ENCODE measurements around the gene NDUFA8.
A peak's percentile ranks its signal among the peaks of the same experiment; 100 is the strongest.

The NDUFA8 gene

DNA sequence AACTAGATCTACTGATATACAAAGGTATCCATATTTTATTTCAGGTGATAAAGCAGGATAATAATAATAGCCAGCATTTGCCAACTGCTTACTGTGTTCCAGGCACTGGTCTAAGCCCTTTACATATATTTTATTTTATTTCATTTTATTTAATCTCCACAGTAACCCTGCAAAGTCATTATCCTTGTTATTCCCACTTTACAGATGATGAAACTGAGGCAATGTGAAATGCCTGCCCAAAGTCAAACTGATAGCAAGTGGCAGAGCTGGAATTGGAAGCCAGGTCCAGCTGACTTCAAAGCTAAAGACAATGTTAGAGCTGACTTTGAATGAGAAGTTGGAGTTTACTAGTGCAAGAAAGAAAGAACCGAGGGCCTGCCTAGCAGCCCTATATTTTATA lies 25.0 kb upstream of the NDUFA8 start:
- DNase-seq (ENCODE audit: low spot score), result no peak

DNA sequence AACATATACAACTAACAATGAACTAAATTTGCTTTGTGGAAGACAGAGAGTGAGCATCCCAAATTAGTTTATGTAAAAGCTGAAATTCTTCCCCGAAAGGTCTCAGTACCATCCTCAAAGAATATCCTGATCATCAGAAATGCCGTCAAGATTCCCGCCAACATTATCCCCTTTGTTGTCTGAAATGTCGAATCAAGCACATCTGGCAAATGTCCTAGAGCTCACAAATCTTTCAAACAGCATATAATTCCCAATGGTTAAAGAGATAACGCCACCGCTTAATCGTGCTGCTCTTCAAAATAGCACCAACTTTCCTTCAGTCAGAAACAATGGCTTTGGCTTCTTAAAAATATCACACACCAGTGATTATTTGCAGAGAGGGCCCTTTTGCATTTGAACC lies 23.9 kb upstream of the NDUFA8 start:
- no peak for DNase-seq (ENCODE audit: low spot score)

DNA sequence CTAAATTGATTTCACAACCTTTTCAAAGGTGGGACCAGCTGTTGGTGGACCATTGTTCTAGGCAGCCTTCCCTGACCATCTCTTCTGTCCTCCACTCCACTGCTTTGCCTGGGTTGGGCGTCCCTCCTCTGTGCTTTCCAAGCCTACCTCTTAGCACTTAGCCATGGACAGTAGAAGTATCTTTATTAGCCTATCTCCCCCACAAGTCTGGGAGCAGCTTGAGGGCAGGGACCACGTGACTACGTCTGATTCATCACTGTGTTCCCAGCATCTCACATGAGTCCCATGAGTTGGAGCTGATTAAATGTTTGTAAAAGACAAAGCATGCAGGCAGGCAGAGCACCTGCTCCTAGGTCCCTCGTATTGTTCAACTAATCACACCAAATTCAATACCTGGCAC lies 21.1 kb upstream of the NDUFA8 start:
- peak; percentile 89 for DNase-seq (ENCODE audit: low spot score)

DNA sequence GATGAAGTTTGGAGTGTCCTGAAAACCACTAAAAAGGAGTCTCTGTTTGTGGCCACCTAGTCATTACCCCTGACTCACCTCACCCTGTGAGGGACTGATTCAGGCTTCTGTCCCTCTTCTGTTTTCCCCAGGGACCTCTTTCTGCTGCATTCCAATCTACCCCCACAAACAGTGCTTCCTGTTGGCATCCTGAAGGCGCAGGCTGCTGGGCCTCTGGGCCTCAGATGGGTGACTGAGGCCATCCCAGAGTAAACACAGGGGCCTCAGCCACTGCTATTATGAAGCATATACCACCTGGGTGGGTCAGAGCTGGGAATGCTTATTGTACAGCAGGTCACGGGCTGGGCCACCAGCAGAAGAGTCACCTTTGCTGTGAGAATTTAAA lies 20.1 kb upstream of the NDUFA8 start:
- peak; percentile 94 for DNase-seq (ENCODE audit: low spot score)

DNA sequence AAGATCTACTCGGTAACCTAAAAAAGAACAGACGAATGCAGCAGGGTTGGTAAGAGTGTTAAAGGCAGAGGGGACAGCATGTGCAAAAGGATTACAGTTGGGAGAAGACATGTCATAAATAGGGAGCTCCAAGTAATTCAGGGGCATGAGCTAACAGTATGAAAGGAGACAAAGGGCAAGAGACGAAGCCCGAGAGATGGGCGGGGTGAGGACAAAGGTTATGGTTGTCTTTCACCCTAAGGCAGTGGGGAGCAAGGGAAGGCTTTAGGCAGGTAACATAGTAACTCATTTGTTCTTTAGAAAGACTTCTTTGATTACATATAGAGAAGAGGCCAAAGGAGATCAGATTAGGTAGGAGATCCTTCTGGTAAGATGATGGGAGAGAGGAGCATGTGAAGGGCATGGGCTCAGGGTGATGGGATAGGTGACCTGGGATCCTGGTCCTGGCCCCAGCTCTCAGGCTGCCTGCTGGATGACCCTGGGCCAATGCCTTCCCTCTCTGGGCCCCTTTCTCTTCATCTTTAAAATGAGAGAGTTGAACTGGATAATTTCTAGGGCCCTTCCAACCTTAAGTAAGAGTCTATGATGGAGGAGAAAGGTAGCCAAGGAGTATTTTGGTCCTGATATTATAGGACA lies 19.6 kb upstream of the NDUFA8 start:
- DNase-seq (ENCODE audit: low spot score), result peak; percentile 52

DNA sequence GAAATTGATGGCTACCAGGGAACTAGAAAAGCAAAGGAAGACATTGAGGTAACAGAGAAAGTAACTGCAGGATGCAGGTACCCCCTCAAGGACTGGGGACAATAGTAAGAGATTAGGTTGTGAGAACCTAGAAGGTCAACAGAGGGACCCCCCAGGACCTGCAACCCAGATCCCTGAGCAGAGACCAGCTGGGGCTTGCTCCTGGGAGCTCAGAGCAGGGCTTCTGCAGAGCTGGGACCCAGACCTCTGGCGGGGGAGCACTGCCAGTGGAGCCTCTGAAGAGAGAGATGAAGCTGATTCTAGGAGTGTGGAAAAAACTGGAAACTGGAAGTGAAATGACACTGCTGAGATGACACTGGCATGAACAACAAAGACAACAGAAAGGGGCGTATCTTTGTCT lies 17.3 kb upstream of the NDUFA8 start:
- DNase-seq (ENCODE audit: low spot score), result no peak

DNA sequence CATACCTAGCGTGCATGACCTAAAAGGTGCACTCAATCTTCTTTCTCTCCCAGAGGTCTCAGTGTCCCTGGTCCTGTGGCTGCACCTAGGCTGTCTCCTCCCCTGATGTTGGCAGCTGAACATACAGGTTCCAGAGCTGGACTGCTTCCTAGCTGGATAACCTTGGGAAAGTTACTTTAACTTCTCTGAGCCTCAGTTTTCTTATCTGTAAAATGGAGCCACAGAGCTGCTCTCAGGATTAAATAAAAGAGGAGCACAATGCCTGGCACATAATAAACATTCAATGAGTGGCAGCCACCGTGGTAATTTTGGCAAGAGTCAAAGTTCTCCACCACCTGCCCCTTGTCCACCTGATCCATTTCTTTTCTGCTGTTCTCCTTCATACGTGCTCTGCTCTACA lies 14.1 kb upstream of the NDUFA8 start:
- DNase-seq (ENCODE audit: low spot score), result no peak

DNA sequence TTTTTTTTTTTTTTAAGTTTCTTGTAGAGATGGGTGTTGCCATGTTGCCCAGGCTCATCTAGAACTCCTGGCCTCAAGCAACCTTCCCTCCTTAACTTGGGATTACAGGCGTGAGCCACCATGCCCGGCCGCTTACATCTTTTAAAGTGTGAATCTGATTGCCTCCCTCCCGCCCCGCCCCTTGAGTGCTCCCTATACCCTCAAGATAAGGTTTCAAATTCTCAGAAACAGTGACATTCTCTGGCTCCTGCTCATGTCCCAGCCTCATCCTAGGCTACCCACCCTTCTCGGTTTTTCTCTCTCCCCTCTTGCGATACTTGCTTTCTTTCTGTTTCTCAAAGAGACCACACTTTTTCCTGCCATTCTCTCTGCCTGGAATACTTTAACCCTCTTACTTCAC lies 12.6 kb upstream of the NDUFA8 start:
- no peak for DNase-seq (ENCODE audit: low spot score)

DNA sequence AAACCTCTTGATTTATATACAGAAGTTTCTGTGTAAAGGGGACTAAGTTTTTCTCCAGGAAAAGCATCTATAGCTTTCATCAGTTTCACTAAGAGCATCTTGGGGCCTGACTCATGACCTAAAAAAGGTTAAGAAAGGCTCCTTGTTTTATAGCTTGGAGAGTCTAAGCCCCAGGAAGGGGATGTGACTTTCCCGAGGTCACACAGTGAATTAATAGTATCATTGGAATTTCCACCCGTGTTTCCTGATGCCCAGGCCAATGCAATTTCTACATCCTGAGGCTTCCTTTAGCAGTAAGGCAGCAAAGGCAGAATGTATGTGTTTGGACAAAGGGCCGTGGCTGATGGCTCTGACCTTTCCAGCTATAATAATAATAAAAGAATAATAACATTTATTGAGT lies 8.8 kb upstream of the NDUFA8 start:
- DNase-seq (ENCODE audit: low spot score), result no peak

DNA sequence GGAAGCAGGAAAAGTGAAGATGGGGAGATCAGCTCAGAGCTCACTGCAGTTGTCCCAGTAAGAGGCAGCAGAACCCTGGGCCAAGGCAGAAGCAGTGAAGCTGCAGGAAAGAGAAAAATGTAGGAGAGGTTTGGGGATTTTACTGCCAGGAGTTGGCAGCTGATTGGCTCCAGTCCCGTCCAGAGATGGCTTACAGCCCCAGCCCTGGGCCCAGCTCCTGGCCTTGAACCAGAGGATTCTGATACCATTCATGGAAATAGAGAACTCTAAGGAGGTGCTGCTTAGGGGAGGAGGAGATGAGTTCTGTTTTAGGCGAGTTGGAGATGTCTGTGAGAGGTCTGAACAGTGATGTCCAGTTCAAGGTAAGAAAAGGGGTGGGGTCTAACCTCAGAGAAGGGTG lies 4.7 kb upstream of the NDUFA8 start:
- DNase-seq (ENCODE audit: low spot score), result no peak

DNA sequence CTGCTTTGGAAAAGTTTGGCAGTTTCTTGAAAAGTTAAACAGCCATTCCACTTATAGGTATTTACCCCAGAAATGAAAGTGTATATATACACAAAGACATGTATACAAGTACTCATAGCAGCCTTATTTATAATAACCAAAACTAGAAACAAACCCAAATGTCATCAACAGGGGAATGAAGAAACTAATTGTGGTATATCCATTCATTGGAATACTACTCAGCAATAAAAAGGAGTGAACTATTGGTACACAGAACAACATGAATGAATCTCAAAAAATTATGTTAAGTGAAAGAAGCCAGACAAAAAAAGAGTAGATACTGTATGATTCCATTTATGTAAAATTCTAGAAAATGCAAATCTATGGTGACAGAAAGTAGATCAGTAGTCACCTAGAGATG lies 2.8 kb upstream of the NDUFA8 start:
- DNase-seq (ENCODE audit: low spot score), result no peak

DNA sequence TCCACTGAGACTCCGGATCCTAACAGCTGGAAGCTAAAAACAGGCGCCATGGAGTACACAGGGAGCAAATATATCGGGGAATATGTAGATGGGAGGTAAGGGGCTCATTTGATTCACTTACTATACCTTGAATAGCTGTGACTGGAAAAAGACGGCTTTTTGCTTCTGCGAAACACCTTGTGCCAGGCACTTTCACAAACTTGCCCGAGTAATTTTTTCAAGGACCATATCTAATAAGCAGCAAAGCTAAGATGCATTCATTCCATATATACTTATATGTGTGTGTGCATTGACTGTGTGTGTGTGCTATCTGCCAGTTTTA lies 307 bp upstream of the NDUFA8 start:
- DNase-seq (ENCODE audit: low spot score), result no peak

DNA sequence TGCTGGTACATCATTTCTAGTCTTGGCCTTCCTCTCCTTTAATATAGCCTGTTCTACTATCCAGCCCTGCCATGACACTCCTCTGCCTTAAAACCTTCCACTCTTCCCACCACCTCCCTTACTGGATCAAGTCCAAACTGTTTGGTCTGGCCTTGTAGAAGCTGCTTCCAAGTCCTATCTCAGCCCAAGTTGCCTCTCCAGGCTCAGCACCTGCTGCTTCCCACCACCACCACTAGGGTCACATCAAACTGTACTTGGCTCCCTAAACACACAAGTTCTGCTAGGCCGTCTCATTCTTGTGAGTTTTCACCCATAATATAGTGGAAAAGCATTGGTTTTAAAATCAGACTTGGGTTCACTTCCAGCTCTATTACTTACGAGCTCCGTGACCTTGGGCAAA lies 1.4 kb downstream of the NDUFA8 start:
- peak; percentile 71 for DNase-seq (ENCODE audit: low spot score)

DNA sequence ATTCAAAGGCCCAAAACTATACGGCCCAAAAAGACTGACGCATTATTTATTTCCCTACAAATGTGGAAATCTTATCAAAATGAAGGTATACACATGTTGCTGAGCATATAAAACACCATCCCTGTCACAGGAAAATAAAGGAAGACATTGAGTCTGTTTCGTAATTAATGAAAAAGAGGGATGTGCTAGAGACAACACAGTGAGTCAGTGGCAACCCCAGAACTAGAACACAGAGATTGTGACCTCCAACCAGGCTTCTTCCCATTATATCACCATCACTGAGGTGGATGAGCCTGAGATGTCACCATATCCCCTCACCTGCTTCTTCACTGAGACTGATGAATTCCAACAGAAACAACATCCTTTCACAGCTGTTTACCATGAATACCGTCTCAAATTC lies 3.8 kb downstream of the NDUFA8 start:
- DNase-seq (ENCODE audit: low spot score), result no peak

DNA sequence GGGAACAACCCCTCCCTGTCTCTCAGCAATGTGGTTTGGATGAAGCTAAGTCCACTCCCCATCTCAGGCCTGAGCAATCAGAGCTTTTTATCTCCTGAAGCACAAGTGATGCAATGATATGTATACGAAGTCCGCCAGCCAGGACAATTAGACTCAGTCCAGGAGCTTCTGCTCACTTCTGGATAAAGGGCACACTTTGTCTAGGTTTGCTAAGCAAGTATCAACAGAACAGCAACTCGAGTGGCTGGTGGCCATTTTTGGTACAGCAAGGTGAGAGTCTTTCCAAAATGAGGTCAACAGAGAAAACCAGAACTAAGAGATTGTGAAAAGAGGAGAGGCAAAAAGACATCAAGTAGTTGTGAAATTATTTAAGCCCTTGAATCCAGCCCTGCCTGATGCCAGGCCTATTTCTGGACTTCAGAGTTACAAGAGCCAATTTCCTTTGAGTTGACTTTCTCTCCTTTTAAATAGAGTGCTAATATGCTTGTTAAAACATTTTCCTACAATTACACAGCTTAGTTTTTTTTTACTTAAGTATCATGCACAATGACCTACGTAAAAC lies 8.2 kb downstream of the NDUFA8 start:
- DNase-seq (ENCODE audit: low spot score), result no peak

DNA sequence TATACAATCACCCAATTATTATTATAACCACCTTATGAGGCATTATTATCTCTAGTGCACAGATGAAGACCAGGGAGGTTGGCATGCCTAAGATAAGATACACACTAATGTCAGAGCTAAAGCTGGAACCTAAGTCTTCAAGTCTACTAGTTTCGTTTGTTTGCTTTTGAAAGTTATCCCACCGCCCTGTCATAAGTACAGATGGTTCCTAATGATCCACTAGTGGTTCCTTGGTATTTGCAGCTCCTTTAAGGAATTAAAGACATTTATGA lies 14.1 kb downstream of the NDUFA8 start:
- no peak for DNase-seq (ENCODE audit: low spot score)

DNA sequence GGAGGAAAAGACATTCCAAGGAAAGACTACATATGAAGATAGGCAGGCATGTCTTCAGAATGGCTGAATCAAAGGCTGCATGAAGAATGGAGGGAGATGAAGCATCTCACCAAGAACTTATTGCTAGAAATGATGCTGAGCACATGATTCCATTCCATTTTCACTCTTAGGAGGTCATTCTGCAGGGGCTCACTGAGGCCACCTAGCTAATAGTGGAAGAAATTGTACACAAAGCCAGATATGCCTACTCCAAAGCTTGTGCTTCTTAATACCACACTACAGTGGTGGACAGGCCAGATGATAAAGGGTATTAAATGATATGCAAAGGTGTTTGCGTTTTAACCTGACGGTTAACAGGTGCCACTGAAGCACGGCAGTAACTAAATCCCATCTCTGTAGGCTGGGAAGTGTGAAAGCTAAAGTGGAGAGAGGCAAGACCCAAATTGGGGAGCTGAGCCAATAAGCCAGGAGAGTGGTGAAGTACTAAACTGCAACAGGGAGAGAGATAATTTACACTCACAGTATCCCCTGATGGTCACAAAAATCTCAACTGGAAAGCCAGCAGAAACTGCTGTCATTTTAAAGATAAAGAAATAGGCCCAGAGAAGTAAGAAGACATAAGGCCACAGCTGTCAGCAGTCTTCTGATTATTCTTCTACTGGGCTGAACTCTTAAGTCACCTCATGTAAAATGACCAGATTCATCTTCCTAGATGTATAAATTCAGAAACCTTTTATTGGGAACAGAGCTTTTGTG lies 14.6 kb downstream of the NDUFA8 start:
- peak; percentile 14 for DNase-seq (ENCODE audit: low spot score)

DNA sequence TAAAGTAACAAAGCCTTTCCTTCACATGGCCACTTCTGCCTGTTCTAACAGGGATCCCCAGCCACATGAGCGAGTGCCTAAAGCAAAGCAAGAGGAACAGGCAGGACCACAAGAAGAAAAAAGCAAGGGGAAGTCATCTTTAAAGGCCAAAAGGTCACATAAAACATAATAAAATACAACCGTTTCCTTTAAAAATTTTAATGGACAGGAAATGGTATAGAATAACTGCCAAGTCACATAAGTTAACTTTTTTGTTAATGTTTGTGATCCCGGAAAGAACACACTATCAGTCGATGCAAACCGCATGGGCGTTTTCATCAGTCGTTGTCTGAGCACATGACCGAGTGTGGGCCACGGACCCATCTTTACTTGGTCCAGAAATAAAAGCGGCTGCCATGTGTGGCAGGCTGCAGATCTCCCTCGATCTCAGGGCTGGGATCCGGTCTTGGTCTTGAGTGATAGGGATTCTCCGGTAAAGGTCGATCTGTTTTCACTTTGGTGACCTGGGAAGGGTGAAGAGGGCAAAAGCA lies 15.6 kb downstream of the NDUFA8 start:
- no peak for DNase-seq (ENCODE audit: low spot score)

DNA sequence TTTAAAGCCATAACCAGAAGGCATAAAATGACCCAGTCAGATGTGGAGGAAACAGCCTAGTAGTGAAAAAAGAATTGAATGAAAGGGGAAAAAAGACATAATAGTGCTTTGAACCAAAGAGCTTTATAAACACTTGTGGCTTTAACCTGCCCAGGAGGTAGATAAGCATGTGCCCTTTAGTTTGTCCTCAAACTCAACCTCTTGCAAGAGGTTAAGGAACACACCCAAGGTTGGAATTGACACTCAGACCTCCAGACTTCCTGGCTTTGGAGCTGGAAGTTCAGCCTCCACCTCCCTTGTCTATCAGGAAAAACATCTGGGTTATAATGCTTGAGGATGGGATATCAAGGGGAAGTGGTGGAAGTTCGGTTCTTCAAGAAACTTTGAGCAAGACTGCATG lies 16.3 kb downstream of the NDUFA8 start:
- DNase-seq (ENCODE audit: low spot score), result no peak

DNA sequence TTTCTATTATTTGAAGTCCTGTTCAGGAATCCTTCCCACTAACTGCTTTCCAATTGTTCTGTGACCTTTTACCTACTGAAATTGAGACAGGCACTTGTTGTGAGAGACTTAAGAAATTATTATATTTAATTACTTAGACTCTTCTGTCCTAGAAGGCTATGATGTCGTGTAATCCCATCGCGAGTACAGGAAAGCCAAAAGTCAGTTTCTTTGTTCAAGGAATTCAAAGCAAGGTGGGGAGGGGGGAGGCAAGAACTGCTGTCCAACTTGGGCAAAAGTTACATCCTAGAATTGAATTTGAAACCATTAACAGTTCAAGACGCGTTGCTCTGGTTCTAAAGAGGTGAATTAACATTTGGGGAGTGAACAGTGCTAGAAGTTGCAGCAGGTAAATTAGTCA lies 17.9 kb downstream of the NDUFA8 start:
- DNase-seq (ENCODE audit: low spot score), result no peak

DNA sequence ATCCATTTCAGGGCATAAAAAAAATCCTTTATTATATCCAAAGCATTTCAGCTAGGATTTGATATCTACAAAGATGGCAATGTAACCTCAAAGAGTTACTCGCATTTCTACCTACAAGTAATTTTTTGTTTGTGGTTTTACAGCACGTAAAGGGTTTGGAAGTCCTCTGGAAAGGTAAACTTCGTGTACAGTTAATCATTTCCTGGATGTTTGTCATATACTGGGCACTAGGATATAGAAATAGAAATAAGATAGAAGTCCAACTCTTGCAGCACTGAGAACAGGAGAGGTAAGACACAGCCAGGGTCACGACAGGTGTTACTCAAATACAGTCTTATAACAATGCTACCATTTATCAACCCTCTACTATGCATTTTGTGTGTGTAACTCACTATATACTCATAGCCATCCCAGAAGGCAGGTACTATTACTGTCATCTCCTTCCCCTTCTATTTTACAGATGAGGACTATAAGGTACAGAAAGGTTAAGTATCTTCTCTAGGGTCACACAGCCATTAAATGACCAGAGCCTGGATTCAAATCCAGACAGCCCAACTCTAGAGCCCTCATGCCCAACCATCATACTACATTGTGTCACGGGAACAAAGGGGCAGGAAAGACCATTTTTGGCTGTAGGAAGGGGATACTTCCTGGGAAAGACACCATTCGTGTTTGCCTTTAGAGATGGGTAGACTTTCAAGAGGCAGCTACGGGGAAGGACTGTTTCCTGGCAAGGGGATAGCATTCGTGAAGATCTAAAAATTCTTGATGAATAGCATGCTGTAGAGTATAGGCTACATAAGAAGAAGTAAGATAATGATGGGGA lies 19.0 kb downstream of the NDUFA8 start:
- no peak for DNase-seq (ENCODE audit: low spot score)

DNA sequence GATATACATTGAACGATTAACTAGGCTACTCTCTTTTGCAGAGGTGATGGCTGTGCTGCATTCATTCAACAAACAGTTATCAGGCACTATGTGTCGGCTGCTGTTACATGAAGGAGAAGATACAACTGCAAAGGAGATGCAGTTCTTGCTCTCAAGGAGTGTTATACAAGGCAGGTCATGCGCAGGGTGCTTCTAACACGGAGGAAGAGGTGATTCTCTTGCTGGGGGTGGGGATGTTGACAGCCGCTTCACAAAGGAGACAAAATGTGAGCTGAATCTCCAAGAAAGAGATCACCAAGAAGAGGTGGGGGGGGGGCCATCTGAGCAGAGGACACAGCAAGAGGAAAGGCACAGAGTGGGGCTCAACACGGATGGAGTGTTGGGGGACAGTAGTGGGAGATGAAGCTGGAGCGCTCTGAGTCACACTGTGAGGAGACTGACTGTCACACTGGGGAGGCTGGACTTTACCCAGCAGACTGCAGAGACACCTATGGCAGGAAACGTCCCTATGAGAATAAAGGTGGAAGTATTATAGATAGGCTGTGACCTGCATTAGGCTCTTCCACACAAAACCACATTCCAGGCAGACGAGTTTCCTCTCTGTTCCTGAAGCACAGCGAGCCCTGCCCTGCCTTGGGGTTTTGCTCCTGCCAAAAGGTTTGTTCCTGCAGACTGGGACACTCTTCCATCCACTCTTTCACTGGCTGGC lies 20.9 kb downstream of the NDUFA8 start:
- DNase-seq (ENCODE audit: low spot score), result peak; percentile 29

DNA sequence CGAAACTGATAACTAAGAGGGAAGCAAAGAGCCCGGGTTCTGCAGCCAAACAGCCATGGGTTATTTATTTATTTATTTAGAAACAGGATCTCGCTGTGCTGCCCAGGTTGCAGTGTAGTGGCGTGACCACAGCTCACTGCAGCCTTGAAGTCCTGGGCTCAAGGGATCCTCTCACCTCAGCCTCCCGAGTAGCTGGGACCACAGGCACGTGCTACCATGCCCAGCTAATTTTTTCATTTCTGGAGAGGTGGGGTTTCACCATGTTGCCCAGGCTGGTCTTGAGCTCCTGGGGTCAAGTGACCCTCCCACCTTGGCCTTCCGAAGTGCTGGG lies 24.1 kb downstream of the NDUFA8 start:
- DNase-seq (ENCODE audit: low spot score), result no peak

Measured in SW480 (cell line).